NCI-H146 (cell line): ENCODE results near the gene TBC1D9.
"Not testable (repeated sequence)": the region's sequence is repeated elsewhere in the genome, so short reads cannot be mapped to it uniquely, and the experiment has no call there.

Source experiments
- DNase-seq: peaks from one replicate; lab custom pipeline; 2025; lab: John Stamatoyannopoulos, UW

The TBC1D9 gene

GRCh38 chr4:140756319-140757231 is at the start of gene TBC1D9:
TSS of gene TBC1D9 (minus strand) at chr4:140756385. CDS start at chr4:140756045, 340 bp downstream.
- DNase-seq = peak; percentile 80

GRCh38 chr4:140805293-140805692 is 49.1 kb upstream of the TBC1D9 start:
- no peak for DNase-seq

- DNase-seq = no peak
Measured at GRCh38 chr4:140802591-140802990, 46.4 kb upstream of the TBC1D9 start.

- no peak for DNase-seq
Measured at GRCh38 chr4:140800666-140801065, 44.5 kb upstream of the TBC1D9 start.

- no peak for DNase-seq
Measured at GRCh38 chr4:140799686-140800225, 43.6 kb upstream of the TBC1D9 start.

- DNase-seq = no peak
Measured at GRCh38 chr4:140793291-140793690, 37.1 kb upstream of the TBC1D9 start.

- DNase-seq = no peak
Measured at GRCh38 chr4:140790765-140791164, 34.6 kb upstream of the TBC1D9 start.

GRCh38 chr4:140790171-140790570 is 34.0 kb upstream of the TBC1D9 start:
- DNase-seq = no peak

- no peak for DNase-seq
Measured at GRCh38 chr4:140789759-140790158, 33.6 kb upstream of the TBC1D9 start.

GRCh38 chr4:140782787-140783186 is 26.6 kb upstream of the TBC1D9 start:
- not testable (repeated sequence) for DNase-seq

GRCh38 chr4:140781596-140781995 is 25.4 kb upstream of the TBC1D9 start:
- no peak for DNase-seq

- DNase-seq = no peak
Measured at GRCh38 chr4:140777894-140778293, 21.7 kb upstream of the TBC1D9 start.

GRCh38 chr4:140777386-140777785 is 21.2 kb upstream of the TBC1D9 start:
- DNase-seq = no peak

- no peak for DNase-seq
Measured at GRCh38 chr4:140776556-140776955, 20.4 kb upstream of the TBC1D9 start.

- no peak for DNase-seq
Measured at GRCh38 chr4:140774956-140775355, 18.8 kb upstream of the TBC1D9 start.

GRCh38 chr4:140774510-140774909 is 18.3 kb upstream of the TBC1D9 start:
- DNase-seq = no peak

- DNase-seq = no peak
Measured at GRCh38 chr4:140769209-140769608, 13.0 kb upstream of the TBC1D9 start.

- no peak for DNase-seq
Measured at GRCh38 chr4:140764785-140765392, 8.7 kb upstream of the TBC1D9 start.

GRCh38 chr4:140762202-140762601 is 6.0 kb upstream of the TBC1D9 start:
- DNase-seq = no peak

GRCh38 chr4:140757232-140757630 is 1.0 kb upstream of the TBC1D9 start:
- no peak for DNase-seq

- DNase-seq = peak; percentile 80
Measured at GRCh38 chr4:140755774-140756318, 339 bp downstream of the TBC1D9 start.

- no peak for DNase-seq
Measured at GRCh38 chr4:140754918-140755773, 1.0 kb downstream of the TBC1D9 start.
